ENCODE results near the gene PPP5C.
"Not testable (repeated sequence)": the region's sequence is repeated elsewhere in the genome, so short reads cannot be mapped to it uniquely, and the experiment has no call there.

The PPP5C gene

DNA sequence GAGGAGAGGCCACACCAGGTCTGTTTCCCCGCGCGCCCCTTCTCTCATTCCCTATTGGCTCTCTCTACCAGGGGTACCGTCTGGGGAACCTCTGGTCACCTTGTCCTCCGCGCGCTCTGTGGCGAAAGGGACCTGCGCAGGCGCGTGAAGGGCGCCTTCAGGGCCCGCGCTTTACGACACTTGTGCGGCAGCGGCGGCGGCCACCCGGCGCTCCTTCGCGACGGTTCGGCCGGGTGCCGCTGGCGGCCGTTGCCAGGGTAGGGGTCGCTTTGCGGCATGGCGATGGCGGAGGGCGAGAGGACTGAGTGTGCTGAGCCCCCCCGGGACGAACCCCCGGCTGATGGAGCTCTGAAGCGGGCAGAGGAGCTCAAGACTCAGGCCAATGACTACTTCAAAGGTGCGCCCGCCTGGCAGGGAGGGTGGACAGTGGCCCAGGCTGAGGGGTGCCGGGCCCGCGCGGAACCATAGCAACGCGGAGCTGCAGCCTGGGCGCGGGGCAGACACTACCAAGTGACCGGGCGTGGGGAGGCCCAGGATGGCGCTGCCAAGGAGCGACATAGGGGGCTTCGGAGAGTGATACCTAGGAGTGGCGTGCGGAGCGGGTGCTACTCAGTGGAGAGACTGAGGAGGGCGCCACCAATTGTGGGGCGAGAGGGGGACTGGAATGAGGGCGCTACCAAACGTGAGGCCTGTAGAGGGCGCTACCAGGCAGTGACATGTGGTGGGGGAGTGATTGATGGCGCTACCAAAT lies at the start of gene PPP5C:
PPP5C (plus strand) TSS at position 267 of the 751 bp plus-strand sequence; CDS start at position 277, 10 bp downstream.
- DNase-seq (ENCODE audit: low spot score): peak; percentile 94

DNA sequence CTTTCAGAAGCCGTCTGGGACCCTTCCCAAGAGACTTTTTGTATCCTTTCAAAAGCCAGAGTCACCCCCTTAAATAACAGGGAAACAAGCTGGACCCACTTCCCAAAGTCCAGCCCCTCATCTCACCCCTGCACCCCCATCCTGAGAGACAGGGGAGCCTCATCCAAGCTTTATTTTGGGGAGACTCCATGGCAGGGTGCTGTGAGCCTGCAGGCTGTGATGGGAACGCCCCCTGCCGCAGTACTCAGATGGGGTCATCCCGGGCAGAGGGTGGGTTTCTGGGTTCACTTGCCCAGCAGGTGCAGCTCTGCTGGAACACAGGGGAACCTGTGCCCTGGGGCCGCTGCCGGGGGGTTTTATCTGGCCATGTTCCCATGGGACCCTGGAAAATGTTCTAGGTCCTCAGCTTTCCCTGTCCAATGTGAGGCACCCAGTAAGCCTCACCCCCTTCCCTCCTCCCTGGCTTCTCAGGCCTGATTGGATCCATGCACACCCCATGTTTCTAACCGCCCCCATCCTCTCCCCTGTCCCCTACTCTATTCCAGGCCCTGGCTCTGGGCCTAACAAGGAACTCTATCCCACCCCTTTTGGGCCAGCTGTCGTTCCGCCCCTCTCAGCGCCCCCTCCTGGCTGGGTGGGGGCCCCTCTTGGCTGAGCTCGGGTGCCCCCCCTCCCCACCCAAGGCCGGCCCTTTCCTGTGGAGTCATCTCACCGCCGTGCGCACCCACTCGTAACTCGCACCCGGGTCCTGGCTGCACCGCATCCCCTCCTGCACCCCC lies 49.0 kb upstream of the PPP5C start:
- DNase-seq (ENCODE audit: low spot score): peak; percentile 93

- no peak for DNase-seq (ENCODE audit: low spot score)
These were observed 48.3 kb upstream of the PPP5C start for GRCh38 chr19:46298479-46299003.

DNA sequence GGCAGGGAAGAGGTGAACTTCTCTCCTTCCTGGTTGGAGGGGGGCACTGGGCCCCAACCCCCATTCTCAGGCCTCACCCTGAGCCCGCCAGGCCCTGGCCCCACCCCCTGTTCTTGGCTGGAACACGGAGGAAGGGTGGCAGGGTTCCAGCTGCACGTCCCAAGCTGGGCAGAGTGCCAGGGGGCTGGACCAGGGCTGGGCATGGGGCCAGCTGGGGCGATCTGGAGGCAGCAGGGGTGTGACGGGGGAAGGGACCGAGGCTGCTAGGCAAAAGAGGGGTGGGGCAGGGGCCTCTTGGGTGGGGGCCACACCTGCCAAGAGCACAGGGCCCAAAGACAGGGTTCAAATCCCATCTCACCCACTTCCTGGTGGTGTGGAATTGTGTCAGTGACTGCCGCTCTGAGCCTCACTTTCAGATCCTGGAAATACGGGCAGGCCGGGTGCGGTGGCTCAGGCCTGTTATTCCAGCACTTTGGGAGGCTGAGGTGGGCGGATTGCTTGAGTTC lies 47.8 kb upstream of the PPP5C start:
- peak; percentile 99 for DNase-seq (ENCODE audit: low spot score)

- DNase-seq (ENCODE audit: low spot score): no peak
These were observed 47.2 kb upstream of the PPP5C start for GRCh38 chr19:46299695-46300094.

- no peak for DNase-seq (ENCODE audit: low spot score)
These were observed 43.6 kb upstream of the PPP5C start for GRCh38 chr19:46303322-46303690.

GRCh38 chr19:46303691-46304397 lies 43.0 kb upstream of the PPP5C start:
- DNase-seq (ENCODE audit: low spot score): peak; percentile 76

GRCh38 chr19:46306501-46306900 lies 40.4 kb upstream of the PPP5C start:
- no peak for DNase-seq (ENCODE audit: low spot score)

DNA sequence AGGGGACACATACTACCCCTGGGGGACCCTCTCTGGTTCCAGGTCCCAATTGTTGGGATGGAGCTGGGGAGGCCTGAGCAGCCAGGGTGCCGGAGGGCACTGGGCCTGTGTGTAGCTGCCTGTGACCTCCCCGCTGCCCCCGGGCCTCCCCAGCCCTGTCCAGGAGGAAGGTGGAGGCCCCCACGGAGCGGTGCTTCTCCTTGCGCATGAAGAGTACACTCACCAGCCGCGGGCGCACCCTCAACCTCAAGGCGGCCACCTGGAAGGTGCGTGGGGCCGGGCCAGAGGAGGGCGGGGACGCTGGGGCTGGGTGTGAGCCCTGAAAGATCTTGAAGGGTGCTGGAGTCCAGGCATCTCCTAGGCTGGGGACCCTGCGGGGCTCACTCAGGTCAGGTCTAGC lies 38.4 kb upstream of the PPP5C start:
- no peak for DNase-seq (ENCODE audit: low spot score)

GRCh38 chr19:46309056-46309455 lies 37.8 kb upstream of the PPP5C start:
- DNase-seq (ENCODE audit: low spot score): no peak

DNA sequence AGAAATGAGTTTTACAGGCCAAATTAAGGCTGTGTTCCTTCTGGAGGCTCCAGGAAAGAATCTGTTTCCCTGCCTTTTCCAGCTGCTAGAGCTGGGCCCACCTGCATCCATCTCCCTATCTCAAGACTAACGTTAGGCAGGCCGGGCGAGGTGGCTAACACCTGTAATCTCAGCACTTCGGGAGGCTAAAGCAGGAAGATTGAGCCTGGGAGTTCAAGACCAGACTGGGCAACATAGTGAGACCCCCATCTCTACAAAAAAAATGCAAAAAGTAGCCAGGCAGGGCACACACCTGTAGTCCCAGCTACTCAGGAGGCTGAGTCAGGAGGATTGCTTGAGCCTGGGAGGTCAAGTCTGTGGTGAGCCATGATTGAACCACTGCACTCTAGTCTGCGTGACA lies 35.4 kb upstream of the PPP5C start:
- no peak for DNase-seq (ENCODE audit: low spot score)

- not testable (repeated sequence) for DNase-seq (ENCODE audit: low spot score)
These were observed 33.1 kb upstream of the PPP5C start for GRCh38 chr19:46313540-46314469.

GRCh38 chr19:46317339-46317738 lies 29.5 kb upstream of the PPP5C start:
- DNase-seq (ENCODE audit: low spot score): no peak

DNA sequence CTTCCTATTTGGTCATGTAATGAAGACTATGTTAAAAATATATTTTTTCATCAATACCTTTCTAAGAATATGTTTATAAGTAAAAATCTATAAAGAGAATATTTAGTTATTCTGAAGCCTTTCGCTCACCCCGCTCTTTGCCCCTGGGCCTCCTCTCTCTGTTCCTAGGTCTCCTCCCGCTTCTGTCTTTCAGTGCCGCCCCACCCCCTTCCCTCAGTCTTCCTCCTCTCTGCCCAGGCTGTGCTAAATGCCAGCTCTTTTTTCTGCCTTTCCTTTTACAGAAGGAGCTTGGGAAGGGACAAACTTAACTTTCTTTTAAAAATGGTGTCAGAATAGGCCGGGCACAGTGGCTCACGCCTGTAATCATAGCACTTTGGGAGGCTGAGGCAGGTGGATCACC lies 27.3 kb upstream of the PPP5C start:
- no peak for DNase-seq (ENCODE audit: low spot score)

- no peak for DNase-seq (ENCODE audit: low spot score)
These were observed 26.3 kb upstream of the PPP5C start for GRCh38 chr19:46320559-46320958.

GRCh38 chr19:46321653-46322052 lies 25.2 kb upstream of the PPP5C start:
- no peak for DNase-seq (ENCODE audit: low spot score)

DNA sequence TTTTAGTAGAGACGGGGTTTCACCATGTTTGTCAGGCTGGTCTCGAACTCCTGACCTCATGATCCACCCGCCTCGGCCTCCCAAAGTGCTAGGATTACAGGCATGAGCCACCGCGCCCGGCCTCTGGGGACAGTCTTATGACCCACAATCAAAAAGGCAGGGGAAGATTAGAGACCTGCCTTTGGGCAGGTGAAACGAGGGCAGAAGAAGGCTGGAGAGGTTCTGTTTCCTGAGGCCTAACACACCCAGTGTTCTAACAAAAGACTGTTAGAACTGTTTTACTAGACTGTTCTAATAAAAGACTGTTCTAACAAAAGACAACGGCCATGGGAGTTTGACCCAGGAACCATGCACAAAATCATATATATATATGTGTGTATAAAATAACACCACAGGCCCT lies 23.7 kb upstream of the PPP5C start:
- not testable (repeated sequence) for DNase-seq (ENCODE audit: low spot score)

DNA sequence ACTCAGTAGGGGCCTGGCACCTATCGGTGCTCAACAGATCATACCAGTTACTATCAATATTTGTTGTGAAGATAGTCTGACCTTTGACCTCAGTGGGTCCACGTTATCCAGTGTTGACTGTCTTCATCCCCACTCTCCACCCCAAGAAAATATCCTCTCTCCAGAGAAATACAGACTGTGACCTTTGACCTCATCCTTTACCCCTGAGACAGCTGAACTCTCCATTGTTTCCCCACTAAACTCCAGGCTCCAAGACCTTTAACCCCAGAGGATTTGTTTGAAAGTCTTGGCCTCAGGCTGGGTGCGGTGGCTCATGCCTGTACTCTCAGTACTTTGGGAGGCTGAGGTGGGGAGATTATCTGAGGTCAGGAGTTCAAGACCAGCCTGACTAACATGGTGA lies 22.6 kb upstream of the PPP5C start:
- no peak for DNase-seq (ENCODE audit: low spot score)

DNA sequence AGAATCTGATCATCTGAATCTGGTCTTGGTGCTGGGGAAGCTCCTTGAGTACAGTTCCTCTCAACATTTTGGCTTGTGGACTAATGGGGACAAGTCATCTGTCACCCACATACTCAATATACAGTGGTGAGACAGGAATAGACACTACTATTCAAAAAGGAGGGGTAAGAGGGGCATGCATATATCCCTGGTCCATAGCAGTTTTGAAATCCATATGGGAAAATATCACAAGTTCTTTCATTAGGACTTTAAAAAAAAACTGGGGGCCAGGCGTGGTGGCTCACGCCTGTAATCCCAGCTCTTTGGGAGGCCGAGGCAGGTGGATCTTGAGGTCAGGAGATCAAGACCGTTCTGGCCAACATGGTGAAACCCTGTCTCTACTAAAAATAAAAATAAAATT lies 20.3 kb upstream of the PPP5C start:
- DNase-seq (ENCODE audit: low spot score): no peak

DNA sequence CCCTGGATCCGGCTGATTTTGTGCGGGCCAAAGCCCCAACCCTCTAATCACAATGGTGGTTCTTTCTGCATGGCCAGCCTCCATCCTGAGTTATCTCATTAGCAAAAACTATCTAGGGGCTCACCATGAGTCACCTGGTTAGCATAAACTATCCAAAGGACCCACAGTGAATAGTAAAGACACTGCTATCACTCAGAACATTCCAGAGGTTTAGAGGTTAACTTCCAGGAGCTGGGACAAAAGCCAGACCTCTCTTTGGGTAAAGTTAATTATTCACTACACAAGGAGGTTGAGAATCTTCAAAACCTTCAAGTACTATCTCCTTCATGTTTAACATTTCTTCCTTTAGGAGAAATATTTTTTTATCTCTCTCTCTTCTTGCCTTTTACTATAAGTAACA lies 18.8 kb upstream of the PPP5C start:
- no peak for DNase-seq (ENCODE audit: low spot score)

DNA sequence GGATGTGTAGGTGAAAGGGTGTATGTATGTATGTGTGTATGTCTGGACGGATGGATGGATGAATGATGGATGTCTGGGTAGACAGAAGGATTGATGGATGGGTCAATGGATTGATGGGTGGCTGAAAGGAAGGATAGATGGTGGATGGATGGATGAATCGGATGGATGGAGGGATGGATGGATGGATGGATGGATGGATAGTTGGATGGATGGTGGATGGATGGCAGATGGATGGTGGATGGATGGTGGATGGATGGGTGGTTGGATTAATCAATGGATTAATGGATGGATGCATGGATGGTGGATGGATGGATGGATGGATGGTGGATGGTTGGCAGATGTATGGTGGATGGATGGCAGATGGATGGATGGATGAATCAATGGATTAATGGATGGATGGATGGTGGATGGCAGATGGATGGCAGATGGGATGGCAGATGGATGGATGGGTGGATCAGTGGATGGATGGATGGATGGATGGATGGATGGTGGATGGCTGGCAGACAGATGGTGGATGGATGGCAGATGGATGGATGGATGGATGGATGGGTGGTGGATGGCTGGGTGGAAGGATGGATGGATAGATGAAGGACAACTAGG lies 16.5 kb upstream of the PPP5C start:
- DNase-seq (ENCODE audit: low spot score): no peak

All from left forelimb (tissue), 1 donor.